ENCODE data around the gene TMEM150C.

The TMEM150C gene

DNA sequence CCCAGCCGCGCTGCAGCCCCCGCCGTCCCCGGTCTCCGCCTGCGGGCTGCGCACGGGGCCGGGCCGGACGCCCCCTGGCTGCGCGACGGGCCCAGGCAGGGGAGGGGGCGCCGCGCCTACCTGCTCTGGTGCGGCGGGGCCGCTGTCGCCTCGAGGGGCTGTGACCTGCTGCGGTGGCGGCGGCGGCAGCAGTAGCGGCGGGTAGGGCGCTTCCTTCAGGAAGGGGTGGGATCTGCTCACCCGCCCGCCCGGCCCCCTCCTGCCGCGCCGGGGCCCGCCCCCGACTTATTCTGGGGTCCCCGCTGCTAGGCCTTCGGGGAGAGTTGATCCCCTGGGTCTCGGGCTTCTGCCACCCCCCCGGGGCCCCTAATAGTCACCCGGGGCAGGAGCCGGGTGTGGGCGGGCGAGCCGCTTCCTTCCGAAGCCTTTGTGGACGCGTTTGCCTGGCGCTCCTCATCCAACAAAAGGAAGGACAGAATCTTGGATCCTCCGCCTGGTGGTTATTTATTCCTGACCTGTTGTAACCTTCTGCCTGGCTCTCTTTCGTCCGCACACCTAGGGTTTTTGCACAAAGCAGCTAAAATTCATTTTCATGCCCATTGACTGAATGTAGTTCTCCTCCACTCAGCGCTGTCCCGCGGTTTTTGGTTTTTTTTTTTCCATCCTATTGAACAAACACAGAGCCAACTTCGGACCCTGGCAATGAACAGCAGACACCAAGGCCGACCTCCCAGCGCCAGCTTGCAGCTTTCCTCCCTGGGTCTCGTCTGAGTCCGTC lies at the start of gene TMEM150C:
TMEM150C (minus strand) TSS at position 203 of the 778 bp plus-strand sequence. CDS start 57,331 bp downstream, outside the sequence.
- no peak for DNase-seq (ENCODE audit: low spot score)

- no peak for DNase-seq (ENCODE audit: low spot score)
Measured at GRCh38 chr4:82611527-82611926, 49.7 kb upstream of the TMEM150C start.

DNA sequence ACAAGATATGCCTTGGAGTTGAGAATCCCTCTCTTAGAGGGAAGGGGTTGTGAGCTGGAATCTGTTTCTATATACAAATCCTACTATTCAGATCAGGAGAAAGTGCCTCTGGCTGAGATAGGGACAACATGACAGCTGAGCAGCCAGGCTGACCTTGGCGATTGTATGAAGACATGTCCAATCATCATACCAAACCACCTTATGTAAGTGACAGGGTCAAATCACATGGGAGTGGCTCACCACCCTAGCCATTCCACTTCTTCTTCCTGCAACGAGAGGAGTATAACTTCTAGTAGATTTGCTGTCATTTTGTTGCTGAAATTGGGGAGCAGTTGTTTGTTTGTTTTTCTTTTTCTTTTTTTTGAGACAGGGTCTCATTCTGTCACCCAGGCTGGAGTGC lies 48.3 kb upstream of the TMEM150C start:
- no peak for DNase-seq (ENCODE audit: low spot score)

GRCh38 chr4:82606622-82607021 lies 44.8 kb upstream of the TMEM150C start:
- DNase-seq (ENCODE audit: low spot score): no peak

DNA sequence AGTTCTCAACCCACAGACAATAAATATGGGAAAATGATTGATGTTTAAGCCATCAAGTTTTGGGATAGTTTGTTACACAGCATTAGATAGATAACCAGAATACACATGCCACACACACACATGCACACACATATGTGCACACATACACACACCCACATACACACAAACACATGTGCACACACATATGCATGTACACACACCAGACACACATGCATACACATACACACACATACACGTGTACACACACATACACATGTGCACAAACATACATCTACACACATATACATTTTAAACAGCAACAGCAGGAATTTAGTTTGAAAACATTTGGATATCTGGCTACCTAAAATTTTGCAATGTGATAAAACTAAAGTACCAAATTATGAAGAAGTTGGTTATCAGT lies 42.7 kb upstream of the TMEM150C start:
- DNase-seq (ENCODE audit: low spot score): no peak

DNA sequence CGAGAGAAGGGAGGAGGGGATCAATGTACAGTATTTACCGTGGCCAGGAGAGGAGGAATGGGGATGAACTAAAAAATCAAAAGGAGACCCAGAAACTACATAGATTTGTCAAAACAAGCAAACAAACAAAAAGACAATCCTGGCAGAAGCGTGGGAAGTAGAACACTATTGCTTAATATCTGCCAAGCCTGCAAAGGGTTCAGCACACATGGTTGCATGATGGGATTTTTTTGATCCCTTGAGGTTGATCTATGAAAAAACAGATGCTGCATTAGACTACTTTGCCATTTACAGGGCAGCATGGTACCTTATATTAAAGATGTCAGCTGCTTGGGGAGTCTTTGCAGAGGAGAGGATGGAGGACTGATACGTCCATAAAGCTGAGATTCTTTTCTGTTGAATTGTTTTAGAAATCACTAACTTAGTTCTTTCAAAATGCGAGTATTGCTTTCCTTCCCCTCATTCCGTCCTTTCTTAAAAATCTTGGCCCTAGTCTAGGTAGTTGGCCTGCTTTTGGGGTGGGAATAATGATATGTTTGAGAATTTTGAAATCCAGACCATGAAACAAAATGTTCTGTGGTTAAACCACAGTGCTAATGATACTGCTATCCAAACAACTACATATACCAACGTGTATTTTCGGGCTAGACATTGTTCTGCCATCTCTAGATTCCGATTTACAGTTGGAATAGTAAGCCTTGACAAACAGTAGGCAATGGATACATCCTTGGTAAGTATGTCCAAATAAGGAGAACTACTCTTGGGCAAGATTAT lies 39.6 kb upstream of the TMEM150C start:
- DNase-seq (ENCODE audit: low spot score): no peak

DNA sequence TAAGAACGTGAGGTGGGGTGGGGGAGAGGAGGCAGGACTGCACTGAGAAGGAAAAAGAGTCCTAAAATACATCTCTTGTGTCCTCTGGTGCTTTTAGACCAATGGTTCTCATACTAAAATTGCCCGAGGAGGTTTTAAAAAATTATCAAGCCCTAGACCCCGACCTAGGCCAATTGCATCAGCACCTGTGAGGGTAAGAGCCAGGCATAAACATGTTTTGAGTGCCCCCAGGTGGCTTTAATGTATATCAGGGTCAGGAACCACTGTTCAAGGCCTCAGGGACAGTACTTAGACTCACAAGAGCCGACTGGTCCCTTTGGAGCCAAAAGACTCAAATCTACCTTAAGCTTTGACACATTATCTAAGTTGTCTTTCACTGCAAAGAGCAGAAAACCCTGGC lies 37.5 kb upstream of the TMEM150C start:
- no peak for DNase-seq (ENCODE audit: low spot score)

DNA sequence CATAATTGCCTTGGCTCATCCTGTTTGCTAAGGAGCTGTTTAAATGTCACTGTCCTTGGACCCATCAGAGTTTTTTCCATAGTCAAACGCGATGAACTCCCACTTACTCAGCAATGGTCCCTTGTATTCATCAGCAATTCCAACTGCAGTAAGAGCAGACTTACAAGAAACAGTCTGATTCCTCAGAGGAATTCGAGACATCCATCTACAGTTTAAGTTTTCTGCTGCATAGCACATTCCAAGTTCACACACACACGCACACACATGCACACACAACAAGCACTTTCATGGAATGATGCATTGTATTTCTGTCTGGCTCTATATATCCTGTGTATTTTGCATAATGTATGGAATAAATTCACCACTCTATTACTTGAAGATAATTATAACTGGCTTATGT lies 32.7 kb upstream of the TMEM150C start:
- DNase-seq (ENCODE audit: low spot score): no peak

DNA sequence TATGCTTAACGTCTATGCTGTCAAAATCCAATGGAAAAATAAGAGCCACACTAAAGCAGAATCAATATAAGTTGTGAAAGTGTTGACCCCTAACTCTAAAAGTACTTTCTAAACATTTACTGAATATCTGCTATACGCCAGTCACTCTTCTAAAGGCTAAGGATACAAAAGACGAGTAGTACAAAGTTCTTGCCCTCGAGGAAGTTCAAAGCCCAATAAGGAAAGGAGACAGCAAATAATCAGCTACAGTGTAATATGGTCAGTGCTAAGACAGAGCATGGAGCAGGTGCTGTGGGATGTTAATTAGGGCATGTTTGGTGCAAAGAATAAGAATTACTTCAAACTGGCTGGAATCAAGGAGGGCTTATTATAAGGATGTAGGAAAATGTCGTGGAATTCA lies 31.6 kb upstream of the TMEM150C start:
- no peak for DNase-seq (ENCODE audit: low spot score)

DNA sequence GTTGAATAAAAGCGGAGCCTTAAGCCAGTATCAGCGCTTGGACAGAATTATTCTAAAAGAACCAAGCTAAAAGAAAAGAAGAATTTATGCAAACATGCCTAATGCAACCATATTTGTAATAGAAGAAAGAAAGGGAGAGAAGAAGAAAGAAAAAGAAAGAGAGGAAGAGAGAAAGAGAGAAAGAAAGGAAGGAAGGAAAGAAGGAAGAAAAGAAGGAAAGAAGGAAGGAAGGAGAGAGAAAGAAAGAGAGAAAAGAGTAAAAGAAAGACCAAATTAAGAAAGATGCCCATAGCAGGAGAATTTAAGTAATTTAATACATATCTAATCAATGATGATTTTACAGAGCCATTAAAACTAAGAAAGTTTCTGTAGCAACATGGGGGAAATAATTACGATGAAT lies 30.9 kb upstream of the TMEM150C start:
- no peak for DNase-seq (ENCODE audit: low spot score)

DNA sequence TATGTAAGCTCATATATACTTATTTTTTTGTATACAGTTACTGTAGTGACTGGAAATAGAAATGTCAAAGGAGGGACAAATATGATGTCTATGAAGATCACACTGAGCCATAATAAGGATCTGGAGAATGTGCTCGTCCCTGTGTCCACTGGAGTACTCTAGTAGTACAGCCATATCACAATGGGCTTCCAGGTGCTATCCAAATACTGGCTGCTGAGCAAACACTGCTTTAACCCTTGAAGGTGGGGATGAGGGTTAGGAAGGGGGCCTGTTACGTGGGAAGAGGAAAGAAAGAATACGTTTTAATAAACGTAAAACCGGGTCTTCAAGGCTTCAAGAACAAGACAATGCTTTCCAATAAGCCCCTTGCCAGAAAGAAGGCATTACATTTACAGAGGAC lies 29.8 kb upstream of the TMEM150C start:
- no peak for DNase-seq (ENCODE audit: low spot score)

DNA sequence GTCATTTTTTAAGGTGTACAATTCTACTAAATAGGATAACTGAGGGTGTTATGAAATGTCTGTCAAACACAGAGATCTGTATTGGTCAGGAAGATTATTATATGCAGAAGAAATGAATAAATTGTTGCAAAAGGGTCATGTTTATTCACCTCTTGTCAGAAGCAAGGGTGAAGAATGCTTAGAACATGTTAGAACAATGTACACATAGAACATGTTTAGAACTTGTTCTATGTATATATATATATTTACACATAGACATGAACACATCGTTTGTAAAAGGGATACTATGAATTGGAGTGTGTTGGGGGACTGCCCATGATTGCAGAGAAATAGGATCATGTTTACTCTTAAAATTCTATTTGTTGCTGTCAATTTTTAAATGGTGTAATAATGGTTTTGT lies 28.0 kb upstream of the TMEM150C start:
- DNase-seq (ENCODE audit: low spot score): no peak

DNA sequence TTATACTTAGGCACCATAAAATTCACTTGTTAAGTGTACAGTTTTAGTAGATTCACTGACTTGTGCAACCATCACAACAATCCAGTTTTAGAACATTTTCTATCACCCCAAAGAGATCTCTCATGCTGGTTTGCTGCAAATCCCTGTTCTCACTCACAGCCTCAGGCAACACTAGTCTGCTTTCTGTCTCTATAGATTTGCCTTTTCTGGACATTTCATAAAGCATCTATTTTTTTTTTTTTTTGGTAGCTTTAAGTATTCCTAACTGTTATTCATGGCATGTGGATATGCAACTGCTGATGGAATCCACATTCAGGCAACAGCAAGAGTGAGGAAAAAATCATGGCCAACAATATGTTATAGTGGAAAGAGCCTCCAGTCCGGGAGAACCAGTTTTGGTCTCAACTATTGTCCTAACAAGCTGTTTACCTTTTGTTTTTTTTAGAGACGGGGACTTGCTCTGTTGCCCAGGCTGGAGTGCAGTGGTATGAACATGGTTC lies 27.0 kb upstream of the TMEM150C start:
- no peak for DNase-seq (ENCODE audit: low spot score)

GRCh38 chr4:82587826-82588540 lies 26.2 kb upstream of the TMEM150C start:
- no peak for DNase-seq (ENCODE audit: low spot score)

GRCh38 chr4:82585690-82586435 lies 24.1 kb upstream of the TMEM150C start:
- DNase-seq (ENCODE audit: low spot score): no peak

- DNase-seq (ENCODE audit: low spot score): no peak
Measured at GRCh38 chr4:82584931-82585330, 23.1 kb upstream of the TMEM150C start.

DNA sequence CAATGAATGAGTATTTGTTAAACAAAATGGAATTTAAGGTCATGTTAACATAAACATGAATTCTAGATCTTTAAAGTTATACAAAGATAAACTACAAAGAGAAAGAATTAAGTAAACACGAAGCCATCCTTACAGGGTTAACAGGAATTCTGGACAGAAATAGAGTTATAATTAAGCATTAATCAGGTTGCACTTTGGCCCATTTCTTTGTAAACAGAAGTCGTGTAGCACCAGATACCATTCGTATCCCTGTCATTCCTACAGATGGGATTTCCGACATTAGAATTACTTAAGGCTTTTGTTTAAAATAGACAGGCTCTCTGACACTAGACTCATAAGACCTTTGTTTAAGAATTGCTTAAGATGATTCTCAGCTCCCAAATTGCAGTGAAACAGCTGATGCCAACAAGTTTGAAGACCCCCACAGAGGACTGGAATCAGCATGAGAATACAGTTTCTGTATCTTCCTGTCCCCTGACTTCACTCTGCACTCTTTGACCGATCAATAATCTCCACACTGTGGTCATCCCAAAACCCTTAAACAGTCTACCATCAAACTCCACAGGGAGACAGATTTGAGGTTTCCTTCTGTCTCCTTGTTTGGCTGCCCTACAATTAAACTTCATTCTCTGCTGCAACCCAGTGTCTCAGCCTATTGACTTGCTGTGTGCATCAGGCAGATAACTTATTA lies 22.3 kb upstream of the TMEM150C start:
- DNase-seq (ENCODE audit: low spot score): no peak

DNA sequence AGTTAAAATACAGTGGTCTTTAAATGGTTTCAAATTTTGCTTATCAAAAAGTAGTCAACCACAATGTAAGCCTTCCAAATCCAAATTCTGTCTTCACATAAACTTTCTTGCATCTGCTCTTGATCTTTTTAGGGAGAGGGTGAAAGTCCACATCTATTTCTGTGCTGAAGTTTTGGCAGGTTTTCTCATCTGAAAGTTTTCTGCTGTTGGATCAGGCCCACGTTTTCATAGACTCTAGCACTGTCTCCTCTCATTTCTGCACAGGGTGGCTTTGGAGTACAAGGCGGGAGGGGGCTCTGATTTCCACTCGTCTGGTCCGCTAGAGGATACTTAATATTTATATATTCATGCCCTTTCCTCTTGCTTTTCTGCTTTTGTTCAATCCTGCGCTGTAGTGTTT lies 18.1 kb upstream of the TMEM150C start:
- no peak for DNase-seq (ENCODE audit: low spot score)

- DNase-seq (ENCODE audit: low spot score): no peak
Measured at GRCh38 chr4:82578935-82579334, 17.1 kb upstream of the TMEM150C start.

GRCh38 chr4:82577451-82577850 lies 15.7 kb upstream of the TMEM150C start:
- DNase-seq (ENCODE audit: low spot score): no peak

GRCh38 chr4:82569727-82570126 lies 7.9 kb upstream of the TMEM150C start:
- DNase-seq (ENCODE audit: low spot score): no peak
